Measurements from ENCODE around the gene PYGM. TPM values are rescaled to one million over a fixed set of nuclear protein-coding genes. Genes with fewer than 3 reads are reported as not detected.

PYGM gene
- total RNA-seq, 1 experiment from 2014 or later: 1.6 TPM

DNA sequence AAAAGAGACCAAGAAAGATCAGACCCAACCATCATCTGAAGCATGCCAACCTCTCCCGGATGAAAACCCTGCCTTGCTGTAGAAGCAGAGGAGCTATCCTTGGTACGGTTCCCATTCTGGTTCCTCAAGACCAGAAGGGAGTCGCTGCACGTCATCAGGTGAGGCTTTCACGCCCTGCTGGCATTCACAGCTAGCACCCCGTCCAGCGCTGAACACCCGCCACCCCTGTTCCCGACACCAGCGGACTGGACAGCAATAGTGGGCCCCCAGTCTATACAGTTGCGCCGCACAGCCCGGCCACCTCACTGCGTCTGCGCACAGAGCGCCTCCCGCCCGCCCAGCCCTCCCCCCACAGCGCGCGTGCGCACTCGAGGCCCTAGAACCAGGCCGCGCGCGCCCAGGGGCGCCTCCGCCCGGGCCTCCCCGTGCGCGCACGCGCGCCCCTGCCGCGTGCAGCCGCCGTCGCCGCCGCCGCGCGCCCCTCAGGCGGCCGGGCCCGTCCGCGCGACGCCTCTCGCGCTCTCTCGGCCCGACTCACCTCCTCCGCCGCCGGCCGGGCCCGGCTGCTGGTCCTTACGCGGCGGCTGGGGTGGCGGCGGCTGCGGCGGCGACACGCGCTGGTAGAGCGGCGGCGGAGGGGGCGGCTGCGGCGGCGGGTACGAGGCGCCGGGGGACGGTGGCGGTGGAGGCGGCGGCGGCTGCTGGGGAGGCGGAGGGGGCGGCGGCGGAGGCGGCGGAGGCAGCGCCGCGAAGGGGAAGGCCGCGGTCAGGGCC is 17.9 kb upstream of the PYGM start:
- BruUV-seq (replicated peaks): no TSS peak
- ChIA-PET POLR2A (ENCODE audit: unreplicated experiment) (interaction anchor here (0.5 to 1.3 kb wide), 4 partner anchors 91 to 1113 kb away, joined by 4 to 16 read pairs (median 7); partner anchors contain the start of gene CCDC85B), CTCF (interaction anchor here (0.6 kb wide), 1 partner anchor 162 kb away, joined by 7 read pairs; no protein-coding TSS in a partner anchor)
- Histone ChIP-seq H3K27me3 (ENCODE audit: insufficient read depth, low read depth) (no peaks in the 10 kb centered on the region), H3K79me2 (ENCODE audit: low read depth) (peaks cover 49% of the 10 kb centered on the region), H3K9me3 (ENCODE audit: insufficient read depth, low read depth) (no peaks in the 10 kb centered on the region), H3K9me2 (ENCODE audit: insufficient read depth) (no peaks in the 10 kb centered on the region), H3K4me1 (replicated peaks; ENCODE audit: insufficient read depth) (peaks cover 26% of the 10 kb centered on the region), H3K4me2 (peak overlapping the region; percentile 98), H3K27ac (peak overlapping the region; percentile 86; the same call in 1 of the 2 replicates), H3K4me3 (peak overlapping the region; percentile 98), H4K20me1 (ENCODE audit: insufficient read depth) (peaks cover 49% of the 10 kb centered on the region), H3F3A (ENCODE audit: insufficient read depth, low read depth) (peaks cover 78% of the 10 kb centered on the region), H2AFZ (no peak overlapping the region), H3K36me3 (ENCODE audit: low read depth) (peaks cover 51% of the 10 kb centered on the region)
- DNase-seq: peak; percentile 60 to 77
- intact Hi-C loops (cut with micrococcal nuclease; ENCODE audit: unreplicated experiment): loop anchor here (1.0 to 10.0 kb wide), 5 partner anchors 33 to 419 kb away; partner anchors contain the start of genes ARL2, MEN1, RPS6KA4 and ZNHIT2
- TF ChIP-seq, protein P1, sequence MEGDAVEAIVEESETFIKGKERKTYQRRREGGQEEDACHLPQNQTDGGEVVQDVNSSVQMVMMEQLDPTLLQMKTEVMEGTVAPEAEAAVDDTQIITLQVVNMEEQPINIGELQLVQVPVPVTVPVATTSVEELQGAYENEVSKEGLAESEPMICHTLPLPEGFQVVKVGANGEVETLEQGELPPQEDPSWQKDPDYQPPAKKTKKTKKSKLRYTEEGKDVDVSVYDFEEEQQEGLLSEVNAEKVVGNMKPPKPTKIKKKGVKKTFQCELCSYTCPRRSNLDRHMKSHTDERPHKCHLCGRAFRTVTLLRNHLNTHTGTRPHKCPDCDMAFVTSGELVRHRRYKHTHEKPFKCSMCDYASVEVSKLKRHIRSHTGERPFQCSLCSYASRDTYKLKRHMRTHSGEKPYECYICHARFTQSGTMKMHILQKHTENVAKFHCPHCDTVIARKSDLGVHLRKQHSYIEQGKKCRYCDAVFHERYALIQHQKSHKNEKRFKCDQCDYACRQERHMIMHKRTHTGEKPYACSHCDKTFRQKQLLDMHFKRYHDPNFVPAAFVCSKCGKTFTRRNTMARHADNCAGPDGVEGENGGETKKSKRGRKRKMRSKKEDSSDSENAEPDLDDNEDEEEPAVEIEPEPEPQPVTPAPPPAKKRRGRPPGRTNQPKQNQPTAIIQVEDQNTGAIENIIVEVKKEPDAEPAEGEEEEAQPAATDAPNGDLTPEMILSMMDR (conservative IDR thresholded peaks at IDR 0.05): no peak
- no peak for TF ChIP-seq EZH2 (IDR thresholded peaks at IDR 0.05; ENCODE audit: low read depth)

DNA sequence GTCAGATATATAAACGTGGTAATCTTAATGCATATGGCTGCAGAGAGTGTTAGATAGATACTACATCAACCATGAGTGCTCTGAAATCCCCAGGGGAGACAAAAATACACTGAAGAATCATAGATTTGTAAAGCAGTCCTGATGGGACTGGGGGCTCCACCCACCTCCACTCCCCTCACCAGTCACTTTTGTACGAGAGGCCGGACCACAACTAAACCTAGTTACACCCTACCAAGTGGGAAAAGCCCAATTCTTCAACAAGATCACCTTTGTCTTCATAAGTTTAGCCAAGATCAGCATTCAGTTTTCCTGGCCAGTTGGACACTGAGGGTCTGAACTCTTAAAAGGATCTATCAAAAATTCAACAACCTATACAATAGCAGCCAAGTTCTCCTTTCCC is 17.1 kb upstream of the PYGM start:
- TSS peak; percentile 33 for BruUV-seq (replicated peaks)
- H3K4me1 ChIP-seq (replicated peaks; ENCODE audit: insufficient read depth): peaks cover 26% of the 10 kb centered on the region
- peaks cover 59% of the 10 kb centered on the region for H3K36me3 ChIP-seq (ENCODE audit: low read depth)
- DNase-seq: no peak
- peak overlapping the region; percentile 98 for H3K4me2 ChIP-seq
- H3K9me2 ChIP-seq (ENCODE audit: insufficient read depth): no peaks in the 10 kb centered on the region
- H3F3A ChIP-seq (ENCODE audit: insufficient read depth, low read depth): peaks cover 78% of the 10 kb centered on the region
- intact Hi-C loops (cut with micrococcal nuclease; ENCODE audit: unreplicated experiment): loop anchor here (5.0 to 10.0 kb wide), 2 partner anchors 238 to 340 kb away; partner anchors contain the start of genes ARL2 and ZNHIT2
- H3K27me3 ChIP-seq (ENCODE audit: insufficient read depth, low read depth): no peaks in the 10 kb centered on the region
- POLR2A ChIA-PET (ENCODE audit: unreplicated experiment): interaction anchor here (0.5 to 0.7 kb wide), 3 partner anchors 92 to 253 kb away, joined by 4 to 6 read pairs (median 4); no protein-coding TSS in a partner anchor
- H3K79me2 ChIP-seq (ENCODE audit: low read depth): peaks cover 57% of the 10 kb centered on the region
- no peak for TF ChIP-seq EZH2 (IDR thresholded peaks at IDR 0.05; ENCODE audit: low read depth)
- TF ChIP-seq, protein P1 (conservative IDR thresholded peaks at IDR 0.05): no peak
- no peaks in the 10 kb centered on the region for H3K9me3 ChIP-seq (ENCODE audit: insufficient read depth, low read depth)
- H4K20me1 ChIP-seq (ENCODE audit: insufficient read depth): peaks cover 57% of the 10 kb centered on the region
- H3K4me3 ChIP-seq: peak overlapping the region; percentile 98
- CTCF ChIA-PET: interaction anchor here (0.6 kb wide), 1 partner anchor 163 kb away, joined by 7 read pairs; no protein-coding TSS in a partner anchor
- H3K27ac ChIP-seq: no peak overlapping the region
- H2AFZ ChIP-seq: no peak overlapping the region

DNA sequence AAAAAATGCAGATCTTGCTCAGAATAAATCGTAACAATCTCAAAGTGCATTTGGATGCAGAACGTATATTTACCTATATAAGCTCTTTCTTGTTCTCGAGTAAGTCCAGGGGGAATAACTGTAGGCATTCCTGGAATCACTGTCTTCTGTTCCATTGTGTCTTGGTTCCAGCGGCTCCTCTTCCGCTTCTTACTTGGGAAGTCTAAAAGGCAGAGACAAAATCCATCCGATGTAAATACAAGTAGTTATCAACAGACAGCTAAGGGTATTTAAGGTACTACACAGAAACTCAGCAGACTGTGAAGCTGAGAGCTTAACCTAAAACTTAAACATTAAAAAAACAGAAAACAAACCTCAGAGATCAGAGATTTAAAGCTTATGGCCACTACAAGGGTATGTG is 16.7 kb upstream of the PYGM start:
- Histone ChIP-seq H3K27ac (no peak overlapping the region), H3K4me3 (peak overlapping the region; percentile 98), H3K4me2 (peak overlapping the region; percentile 98), H2AFZ (no peak overlapping the region), H4K20me1 (ENCODE audit: insufficient read depth) (peaks cover 61% of the 10 kb centered on the region), H3K4me1 (replicated peaks; ENCODE audit: insufficient read depth) (peaks cover 26% of the 10 kb centered on the region), H3K9me2 (ENCODE audit: insufficient read depth) (no peaks in the 10 kb centered on the region), H3K27me3 (ENCODE audit: insufficient read depth, low read depth) (no peaks in the 10 kb centered on the region), H3K36me3 (ENCODE audit: low read depth) (peaks cover 63% of the 10 kb centered on the region), H3F3A (ENCODE audit: insufficient read depth, low read depth) (peaks cover 81% of the 10 kb centered on the region), H3K79me2 (ENCODE audit: low read depth) (peaks cover 62% of the 10 kb centered on the region), H3K9me3 (ENCODE audit: insufficient read depth, low read depth) (no peaks in the 10 kb centered on the region)
- no peak for TF ChIP-seq EZH2 (IDR thresholded peaks at IDR 0.05; ENCODE audit: low read depth)
- TF ChIP-seq, protein P1 (conservative IDR thresholded peaks at IDR 0.05): no peak
- POLR2A ChIA-PET (ENCODE audit: unreplicated experiment): interaction anchor here (0.5 to 0.7 kb wide), 2 partner anchors 64 to 93 kb away, joined by 3 to 6 read pairs; no protein-coding TSS in a partner anchor
- no TSS peak for BruUV-seq (replicated peaks)
- intact Hi-C loops (cut with micrococcal nuclease; ENCODE audit: unreplicated experiment): loop anchor here (5.0 to 10.0 kb wide), 2 partner anchors 238 to 341 kb away; partner anchors contain the start of genes ARL2 and ZNHIT2
- no peak for DNase-seq
- CTCF ChIA-PET: no interaction called here
